GM18858 (cell line): ENCODE measurements around the gene ZNF646.

Experiments
- ATAC-seq: cut with Tn5 transposase; IDR thresholded peaks from one replicate; pipeline ENCODE4 v1.9.1; 2021; ENCODE audit not compliant: unreplicated experiment

The ZNF646 gene

DNA sequence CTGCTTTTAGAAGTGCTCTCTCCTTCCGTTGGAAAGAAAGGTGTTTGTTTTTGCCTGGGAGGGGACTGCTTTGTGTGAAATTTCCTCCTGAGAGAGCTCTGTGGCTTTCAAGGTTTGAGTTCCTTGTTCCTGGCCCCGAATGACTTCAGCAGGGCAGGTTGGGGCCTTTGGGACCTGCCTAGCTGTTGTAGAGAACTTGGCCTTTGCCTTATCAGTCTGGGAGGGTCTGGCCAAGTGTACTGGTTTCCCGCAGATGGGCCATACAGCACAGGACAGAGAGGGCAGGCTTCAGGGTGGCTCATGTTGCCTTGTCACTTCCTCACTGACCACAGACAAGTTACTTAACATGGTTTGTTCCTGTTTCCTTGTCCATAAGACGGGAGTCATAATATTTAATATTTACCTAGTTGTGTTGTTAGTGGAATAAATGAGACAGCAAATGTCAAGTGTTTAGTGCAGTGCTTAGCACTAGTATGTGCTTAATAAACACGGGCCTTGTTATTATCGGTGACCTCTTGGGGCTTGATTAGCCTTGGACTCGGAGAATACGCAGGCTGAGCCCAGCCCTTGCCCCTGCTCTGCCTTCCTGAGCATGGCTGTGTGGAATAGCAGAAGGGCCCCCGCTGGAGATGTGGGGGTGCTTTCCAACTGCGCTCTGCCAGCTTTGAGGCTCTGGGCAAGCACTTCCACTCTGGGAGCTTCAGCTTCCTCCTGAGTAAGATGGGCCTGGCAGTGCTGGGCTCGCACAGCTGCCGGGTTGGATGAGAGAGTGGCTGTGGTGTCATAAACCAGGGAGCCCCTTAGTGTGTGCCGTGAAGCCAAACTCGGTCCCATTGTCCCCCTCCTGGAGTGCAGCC lies 54.7 kb downstream of the ZNF646 start:
- ATAC-seq, result no peak

- no peak for ATAC-seq
Measured at GRCh38 chr16:31129568-31130335, 55.5 kb downstream of the ZNF646 start.

DNA sequence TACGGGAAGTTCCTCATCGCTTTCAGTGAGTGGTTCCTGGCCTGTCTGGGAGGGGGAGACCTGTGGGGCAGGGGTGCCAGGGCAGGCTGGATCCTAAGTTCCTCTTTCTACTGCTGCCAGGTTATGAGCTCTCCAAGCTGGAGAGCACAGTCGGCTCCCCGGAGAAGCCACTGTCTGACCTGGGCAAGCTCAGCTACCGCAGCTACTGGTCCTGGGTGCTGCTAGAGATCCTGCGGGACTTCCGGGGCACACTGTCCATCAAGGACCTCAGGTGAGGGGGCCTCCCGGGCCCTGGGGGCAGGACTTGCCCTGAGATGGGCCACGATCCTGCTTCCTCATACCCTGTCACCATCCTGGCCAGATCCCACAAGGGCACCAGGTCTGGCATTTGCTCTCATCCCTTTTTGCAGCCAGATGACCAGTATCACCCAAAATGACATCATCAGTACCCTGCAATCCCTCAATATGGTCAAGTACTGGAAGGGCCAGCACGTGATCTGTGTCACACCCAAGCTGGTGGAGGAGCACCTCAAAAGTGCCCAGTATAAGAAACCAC lies 56.2 kb downstream of the ZNF646 start:
- no peak for ATAC-seq

- no peak for ATAC-seq
Measured at GRCh38 chr16:31130899-31131298, 56.7 kb downstream of the ZNF646 start.

- no peak for ATAC-seq
Measured at GRCh38 chr16:31131416-31131815, 57.2 kb downstream of the ZNF646 start.

DNA sequence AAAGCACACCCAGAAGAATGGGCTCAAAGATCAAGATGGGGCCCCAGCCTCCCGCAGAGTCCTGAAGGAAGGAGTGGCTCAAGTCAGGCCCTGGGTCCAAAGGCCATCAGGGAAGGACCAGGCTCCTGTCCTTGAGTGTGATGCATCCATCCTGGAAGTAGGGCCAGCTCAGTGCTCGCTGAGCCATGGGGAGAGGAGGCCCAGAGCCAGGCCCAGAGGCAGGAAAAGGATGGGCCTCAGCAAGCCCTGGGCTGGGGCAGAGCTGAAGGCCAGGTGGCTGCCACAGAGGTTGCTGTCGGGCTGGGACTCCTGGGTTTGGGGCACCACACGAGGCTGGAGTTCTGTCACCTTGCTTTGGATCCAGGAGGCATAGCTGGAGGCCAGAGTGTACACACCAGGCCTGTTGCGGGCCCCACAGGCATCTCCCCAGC lies 57.6 kb downstream of the ZNF646 start:
- ATAC-seq, result no peak

GRCh38 chr16:31132303-31132979 lies 58.2 kb downstream of the ZNF646 start:
- no peak for ATAC-seq

- ATAC-seq, result no peak
Measured at GRCh38 chr16:31133046-31133501, 58.9 kb downstream of the ZNF646 start.
